GM12873 (cell line): ENCODE data around the gene CDCA3.

ENCODE experiments used
- CTCF ChIP-seq: IDR thresholded peaks from 2 replicates; pipeline ENCODE4 v1.5.1; 2012; ENCODE audit warnings: low read depth, mild to moderate bottlenecking, moderate library complexity, low read length, control low read depth; ENCODE audit not compliant: insufficient read depth; ENCODE audit errors: missing control alignments

The CDCA3 gene

GRCh38 chr12:6888360-6888759 is 37.3 kb upstream of the CDCA3 start:
- no peak for TF ChIP-seq CTCF

GRCh38 chr12:6887460-6887859 is 36.4 kb upstream of the CDCA3 start:
- no peak for TF ChIP-seq CTCF

DNA sequence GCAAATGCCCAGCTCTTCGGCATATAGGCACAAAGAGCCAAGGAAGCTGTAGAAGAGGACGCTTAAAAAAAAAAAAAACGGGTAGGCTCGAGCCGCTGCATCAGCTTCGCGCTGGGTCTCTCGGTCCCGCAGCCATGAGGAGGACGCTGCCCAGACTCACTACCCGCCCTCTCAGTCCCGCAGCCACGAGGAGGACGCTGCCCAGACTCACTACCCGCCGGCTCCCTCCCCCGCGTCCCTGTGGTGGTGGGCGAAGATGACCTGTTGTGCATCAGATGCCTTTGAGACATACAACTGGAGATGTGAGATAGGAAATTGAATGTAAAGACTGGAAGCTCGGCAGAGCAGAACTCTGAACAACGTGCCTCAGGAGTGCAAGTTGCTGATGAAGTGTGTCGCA is 33.5 kb upstream of the CDCA3 start:
- TF ChIP-seq CTCF, result no peak

DNA sequence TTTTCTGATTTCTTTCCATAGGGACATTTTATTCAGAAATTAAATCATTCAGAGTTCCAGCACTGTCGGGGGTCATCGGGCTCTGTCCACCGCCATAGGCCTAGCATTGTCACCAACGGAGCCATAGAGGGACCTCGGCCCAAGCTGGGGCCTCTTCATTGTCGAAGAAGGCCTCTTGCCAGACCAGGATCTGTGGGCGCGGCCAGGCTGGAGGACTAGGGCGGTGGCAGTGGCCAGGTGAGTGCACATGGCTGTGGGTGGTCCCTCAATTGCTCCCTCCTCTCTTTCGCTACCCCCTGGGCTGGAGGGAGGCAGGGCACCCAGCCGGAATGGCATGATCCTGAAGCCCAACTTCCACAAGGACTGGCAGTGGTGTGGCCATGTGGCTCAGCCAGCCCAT is 32.6 kb upstream of the CDCA3 start:
- no peak for TF ChIP-seq CTCF

DNA sequence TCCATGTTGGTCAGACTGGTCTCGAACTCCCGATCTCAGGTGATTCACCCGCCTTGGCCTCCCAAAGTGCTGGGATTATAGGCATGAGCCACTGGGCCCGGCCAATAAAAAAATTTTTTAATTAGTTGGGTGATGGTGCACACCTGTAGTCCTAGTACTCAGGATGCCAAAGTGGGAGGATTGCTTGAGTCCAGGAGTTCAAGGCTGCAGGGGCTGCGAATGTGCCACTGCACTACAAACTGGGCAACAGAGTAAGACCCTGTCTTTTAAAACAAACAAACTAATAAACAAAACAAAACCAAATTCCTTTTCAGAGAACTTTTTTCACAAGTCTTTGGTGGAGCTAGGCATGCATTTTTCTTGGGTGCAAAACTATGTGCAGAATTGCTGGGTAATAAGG is 32.2 kb upstream of the CDCA3 start:
- TF ChIP-seq CTCF, result no peak

- TF ChIP-seq CTCF, result no peak
Measured at GRCh38 chr12:6873094-6874014, 22.3 kb upstream of the CDCA3 start, which contains the start of gene SPSB2. Gene SPSB2 (minus strand): TSS chr12:6873303. CDS start chr12:6872901, 402 bp downstream.

DNA sequence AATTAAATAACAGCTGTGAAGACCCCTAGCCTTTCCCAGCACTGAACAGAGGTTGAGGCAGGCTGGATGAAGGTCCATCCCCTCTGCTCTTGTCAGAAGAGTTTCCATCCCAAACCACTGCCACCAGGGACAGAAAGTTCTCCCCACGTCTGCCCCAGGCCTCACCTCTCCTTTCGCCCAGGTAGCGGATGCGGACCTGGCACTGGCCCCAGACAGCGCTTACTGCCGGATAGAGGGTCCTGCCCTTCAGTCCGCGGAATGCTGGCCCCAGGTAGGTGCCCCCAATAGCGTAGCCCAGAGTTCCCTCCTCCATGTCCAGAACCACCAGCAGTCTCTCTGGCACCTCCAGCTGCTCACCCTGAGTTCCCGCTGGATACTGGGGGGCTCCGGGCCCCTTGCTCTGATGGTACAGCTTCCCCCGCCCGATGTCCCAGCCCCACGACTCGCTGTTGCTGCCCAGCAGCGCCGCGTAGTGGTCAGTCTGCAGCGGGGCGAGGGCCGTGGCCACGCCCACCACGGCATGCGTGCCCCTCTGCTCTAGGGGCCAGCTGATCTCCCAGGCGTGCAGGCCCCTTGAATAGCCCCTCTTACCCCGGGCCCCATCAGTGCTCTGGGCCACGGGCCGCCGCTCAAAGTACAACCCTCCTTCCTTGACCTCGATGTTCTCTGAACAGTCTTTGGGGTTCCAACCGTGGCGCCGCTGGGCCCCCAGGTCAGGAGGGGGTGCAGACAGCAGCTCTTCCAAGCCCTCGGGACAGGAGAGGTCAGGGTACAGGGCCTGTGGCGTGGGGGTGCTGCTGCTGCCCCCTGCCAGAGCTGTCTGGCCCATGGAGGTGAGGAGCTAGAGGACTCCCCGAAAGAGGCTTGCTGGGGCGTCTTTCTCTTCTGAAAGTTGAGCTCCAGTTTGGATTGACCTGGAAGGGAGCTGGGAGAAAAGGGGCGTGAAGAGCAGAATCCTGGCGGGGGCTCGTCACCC is 21.3 kb upstream of the CDCA3 start:
- TF ChIP-seq CTCF, result peak; percentile 97
